Mesendoderm (in vitro differentiated cells): ENCODE measurements around the gene HOXB9.

ENCODE experiments used
- DNase-seq: peaks from one replicate; pipeline ENCODE4 v3.0.0; 2013
- H2AK5ac ChIP-seq: 2 replicates; pipeline ENCODE4 v1.6.1; 2013; ENCODE audit warnings: low read length, inconsistent platforms
- H2BK120ac ChIP-seq: 2 replicates; pipeline ENCODE4 v1.6.1; 2013; ENCODE audit warnings: low read depth, mild to moderate bottlenecking, low read length, moderate library complexity, mixed read lengths
- H2BK15ac ChIP-seq: replicated peaks from 2 replicates; pipeline ENCODE4 v1.6.1; 2013; ENCODE audit warnings: low read depth, mild to moderate bottlenecking, moderate library complexity
- H2BK5ac ChIP-seq: 2 replicates; pipeline ENCODE4 v1.6.1; 2013; ENCODE audit warnings: low read length, inconsistent platforms
- H3K18ac ChIP-seq: 2 replicates; pipeline ENCODE4 v1.6.1; 2013; ENCODE audit warnings: mild to moderate bottlenecking, low read length, mixed read lengths
- H3K23ac ChIP-seq: one replicate; pipeline ENCODE4 v1.6.1; 2013; ENCODE audit warnings: low read length
- H3K27ac ChIP-seq: 2 replicates; pipeline ENCODE4 v1.5.1; 2013; ENCODE audit warnings: low read depth, mild to moderate bottlenecking, inconsistent platforms, low read length, moderate library complexity
- H3K27me3 ChIP-seq: 2 replicates; pipeline ENCODE4 v1.6.1; 2013; ENCODE audit warnings: low read length, control low read depth, mild to moderate bottlenecking, inconsistent platforms; ENCODE audit not compliant: insufficient read depth, poor library complexity
- H3K36me3 ChIP-seq: 2 replicates; pipeline ENCODE4 v1.6.1; 2013; ENCODE audit warnings: low read length, inconsistent platforms; ENCODE audit not compliant: control insufficient read depth, insufficient read depth
- H3K4ac ChIP-seq: one replicate; pipeline ENCODE4 v1.6.1; 2013; ENCODE audit warnings: low read depth, mild to moderate bottlenecking, low read length, moderate library complexity
- H3K4me1 ChIP-seq: 2 replicates; pipeline ENCODE4 v1.6.1; 2013; ENCODE audit warnings: low read depth, low read length, inconsistent platforms; ENCODE audit not compliant: control insufficient read depth
- H3K4me2 ChIP-seq: 2 replicates; pipeline ENCODE4 v1.6.1; 2013; ENCODE audit warnings: low read length
- H3K4me3 ChIP-seq: 2 replicates; pipeline ENCODE4 v1.5.1; 2013; ENCODE audit warnings: mild to moderate bottlenecking, low read length
- H3K56ac ChIP-seq: one replicate; pipeline ENCODE4 v1.6.1; 2013; ENCODE audit warnings: low read length
- H3K79me1 ChIP-seq: 2 replicates; pipeline ENCODE4 v1.6.1; 2013; ENCODE audit warnings: low read length, inconsistent platforms
- H3K79me2 ChIP-seq: 2 replicates; pipeline ENCODE4 v1.6.1; 2013; ENCODE audit warnings: mild to moderate bottlenecking, low read length; ENCODE audit not compliant: control insufficient read depth, insufficient read depth
- H3K9ac ChIP-seq: 2 replicates; pipeline ENCODE4 v1.6.1; 2013; ENCODE audit warnings: low read length, inconsistent platforms
- H4K5ac ChIP-seq: one replicate; pipeline ENCODE4 v1.6.1; 2013; ENCODE audit warnings: low read length
- H4K8ac ChIP-seq: one replicate; pipeline ENCODE4 v1.6.1; 2013; ENCODE audit warnings: low read depth, mild to moderate bottlenecking, control low read depth, low read length, moderate library complexity
- WGBS: extraction: QIAGEN DNeasy Blood & Tissue Kit; methylation state at CpG from one replicate; pipeline ENCODE4 v1.1.7; 2013; ENCODE audit warnings: low lambda C conversion rate, missing lambda C conversion rate; ENCODE audit not compliant: insufficient coverage; ENCODE audit errors: extremely low coverage; 5-methylcytosine and 5-hydroxymethylcytosine counted together

HOXB9 gene

DNA sequence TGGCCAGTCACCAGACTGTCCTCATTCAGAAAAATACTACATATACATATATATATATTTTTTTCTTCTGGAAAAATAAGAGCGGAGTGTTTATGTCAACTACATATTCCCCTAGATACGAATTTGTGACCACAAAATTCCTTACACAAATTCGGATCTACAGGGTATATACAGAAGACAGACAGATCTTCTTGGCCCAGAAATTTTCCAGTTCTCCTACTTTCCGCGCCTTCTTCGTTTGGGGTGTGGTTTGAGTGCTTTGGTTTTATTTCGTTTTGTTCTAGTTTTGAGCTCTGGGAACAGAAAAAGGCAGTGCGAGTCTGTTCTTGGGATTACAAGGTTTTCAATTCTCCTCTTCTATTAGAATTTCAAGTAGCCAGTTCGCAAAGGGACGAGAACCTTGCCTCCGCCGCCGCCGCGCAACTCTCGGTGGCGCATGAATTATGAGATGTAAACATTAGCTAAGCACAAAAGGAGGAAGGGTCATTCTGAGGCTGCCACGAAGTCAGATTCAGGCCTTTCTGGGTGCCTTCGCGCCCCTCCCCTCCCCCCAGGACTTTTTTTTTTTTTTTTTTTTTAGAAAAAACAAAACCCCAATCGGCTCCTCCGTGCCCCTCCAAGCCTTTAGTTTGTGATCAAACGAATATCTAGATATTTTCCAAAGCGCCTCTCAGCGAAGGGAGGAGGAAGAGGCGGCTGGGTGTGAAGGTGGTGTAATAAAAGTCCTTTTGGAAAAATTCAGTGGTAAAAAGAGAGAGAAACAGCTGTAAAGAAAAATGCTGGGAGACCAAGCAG, 46.2 kb downstream of the HOXB9 start:
- no peak overlapping the region for H3K23ac ChIP-seq
- H3K4ac ChIP-seq, result no peak overlapping the region
- H3K56ac ChIP-seq, result no peak overlapping the region
- no peak overlapping the region for H2BK15ac ChIP-seq
- no peaks in the 10 kb centered on the region for H3K79me1 ChIP-seq
- no CpG with 5 or more reads among the region's 26 CpGs for WGBS
- no peak overlapping the region for H3K27ac ChIP-seq
- H3K79me2 ChIP-seq, result no peaks in the 10 kb centered on the region
- H2AK5ac ChIP-seq, result no peak overlapping the region
- no peak overlapping the region for H3K18ac ChIP-seq
- H4K5ac ChIP-seq, result no peak overlapping the region
- H3K27me3 ChIP-seq, result peaks cover 90% of the 10 kb centered on the region
- H4K8ac ChIP-seq, result no peak overlapping the region
- no peak overlapping the region for H2BK5ac ChIP-seq
- no peaks in the 10 kb centered on the region for H3K36me3 ChIP-seq
- DNase-seq, result no peak
- H3K9ac ChIP-seq, result no peak overlapping the region
- no peak overlapping the region for H3K4me2 ChIP-seq
- H3K4me3 ChIP-seq, result no peak overlapping the region
- peaks cover 1% of the 10 kb centered on the region for H3K4me1 ChIP-seq
- no peak overlapping the region for H2BK120ac ChIP-seq

DNA sequence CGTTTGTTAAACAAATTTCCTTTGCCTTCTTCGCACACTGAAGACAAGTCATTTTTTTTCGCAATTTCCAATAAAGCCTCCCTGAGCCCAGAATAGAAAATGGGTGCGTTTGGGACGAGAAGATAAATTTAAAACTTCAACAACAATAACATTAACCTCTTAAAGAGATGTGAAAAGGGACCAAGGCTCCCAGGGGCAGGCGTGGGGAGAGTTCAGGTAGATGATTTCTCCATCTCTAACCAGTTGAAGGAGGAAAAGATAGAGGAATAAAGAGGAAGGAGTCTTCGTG, 46.7 kb downstream of the HOXB9 start:
- no peak overlapping the region for H4K5ac ChIP-seq
- H3K27ac ChIP-seq, result no peak overlapping the region
- no peak overlapping the region for H3K23ac ChIP-seq
- H3K36me3 ChIP-seq, result no peaks in the 10 kb centered on the region
- no peak for DNase-seq
- H3K79me1 ChIP-seq, result no peaks in the 10 kb centered on the region
- H3K56ac ChIP-seq, result no peak overlapping the region
- H3K4me2 ChIP-seq, result no peak overlapping the region
- H2AK5ac ChIP-seq, result no peak overlapping the region
- no CpG with 5 or more reads among the region's 7 CpGs for WGBS
- no peak overlapping the region for H2BK5ac ChIP-seq
- no peak overlapping the region for H3K4me3 ChIP-seq
- no peak overlapping the region for H2BK120ac ChIP-seq
- no peaks in the 10 kb centered on the region for H3K79me2 ChIP-seq
- no peak overlapping the region for H2BK15ac ChIP-seq
- no peak overlapping the region for H3K4ac ChIP-seq
- no peak overlapping the region for H4K8ac ChIP-seq
- peaks cover 1% of the 10 kb centered on the region for H3K4me1 ChIP-seq
- no peak overlapping the region for H3K18ac ChIP-seq
- H3K9ac ChIP-seq, result no peak overlapping the region
- peaks cover 91% of the 10 kb centered on the region for H3K27me3 ChIP-seq

DNA sequence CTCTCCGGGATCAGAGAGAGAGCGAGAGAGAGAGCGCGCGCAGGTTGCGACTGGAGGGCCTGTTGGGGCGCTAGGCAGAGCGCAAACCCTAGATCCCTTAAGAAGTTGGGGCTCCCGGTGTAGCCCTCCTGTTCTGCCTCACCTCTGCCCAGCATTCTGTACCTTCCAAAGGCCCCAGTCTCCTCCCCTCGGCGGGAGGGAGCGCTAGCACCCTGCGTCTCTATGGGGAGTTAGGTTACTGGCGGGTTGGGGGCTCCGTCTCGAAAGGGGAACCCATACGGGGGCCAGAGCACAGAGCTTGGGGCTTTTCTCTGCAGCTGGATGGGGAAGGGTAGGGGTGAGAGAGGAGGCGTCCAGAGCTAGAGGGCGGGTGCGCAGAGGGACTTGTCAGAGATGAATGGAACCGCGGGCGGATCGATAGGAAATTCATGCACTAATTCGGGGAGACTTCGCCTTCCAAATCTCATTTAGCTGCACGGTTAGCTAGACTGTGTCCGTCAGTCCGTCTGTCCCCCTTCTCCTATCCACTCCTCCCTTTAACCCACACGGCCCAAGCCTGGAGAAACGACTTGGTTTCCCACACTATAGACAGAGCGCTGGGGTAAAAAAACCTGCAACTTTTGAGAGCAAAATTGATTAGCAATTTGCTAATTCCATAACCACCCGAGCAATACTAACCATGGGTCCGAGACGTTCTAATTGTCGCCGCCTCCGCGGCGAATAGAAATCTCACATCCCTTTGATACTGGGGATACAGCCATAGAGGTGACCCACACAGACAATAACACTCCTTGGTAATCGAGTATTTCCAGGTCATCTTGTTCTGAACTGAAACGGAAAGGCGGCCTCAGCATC, 47.3 kb downstream of the HOXB9 start:
- Histone ChIP-seq H4K5ac (no peak overlapping the region), H2BK5ac (no peak overlapping the region), H3K36me3 (no peaks in the 10 kb centered on the region), H3K27me3 (peaks cover 90% of the 10 kb centered on the region), H3K9ac (no peak overlapping the region), H3K4me3 (no peak overlapping the region), H2BK15ac (no peak overlapping the region), H3K56ac (no peak overlapping the region), H3K23ac (no peak overlapping the region), H3K4me2 (peak overlapping the region; percentile 59), H2AK5ac (no peak overlapping the region), H3K4ac (no peak overlapping the region), H4K8ac (no peak overlapping the region), H2BK120ac (no peak overlapping the region), H3K18ac (no peak overlapping the region), H3K79me2 (no peaks in the 10 kb centered on the region), H3K27ac (no peak overlapping the region), H3K79me1 (no peaks in the 10 kb centered on the region), H3K4me1 (peaks cover 1% of the 10 kb centered on the region)
- no peak for DNase-seq
- WGBS, result no CpG with 5 or more reads among the region's 43 CpGs

DNA sequence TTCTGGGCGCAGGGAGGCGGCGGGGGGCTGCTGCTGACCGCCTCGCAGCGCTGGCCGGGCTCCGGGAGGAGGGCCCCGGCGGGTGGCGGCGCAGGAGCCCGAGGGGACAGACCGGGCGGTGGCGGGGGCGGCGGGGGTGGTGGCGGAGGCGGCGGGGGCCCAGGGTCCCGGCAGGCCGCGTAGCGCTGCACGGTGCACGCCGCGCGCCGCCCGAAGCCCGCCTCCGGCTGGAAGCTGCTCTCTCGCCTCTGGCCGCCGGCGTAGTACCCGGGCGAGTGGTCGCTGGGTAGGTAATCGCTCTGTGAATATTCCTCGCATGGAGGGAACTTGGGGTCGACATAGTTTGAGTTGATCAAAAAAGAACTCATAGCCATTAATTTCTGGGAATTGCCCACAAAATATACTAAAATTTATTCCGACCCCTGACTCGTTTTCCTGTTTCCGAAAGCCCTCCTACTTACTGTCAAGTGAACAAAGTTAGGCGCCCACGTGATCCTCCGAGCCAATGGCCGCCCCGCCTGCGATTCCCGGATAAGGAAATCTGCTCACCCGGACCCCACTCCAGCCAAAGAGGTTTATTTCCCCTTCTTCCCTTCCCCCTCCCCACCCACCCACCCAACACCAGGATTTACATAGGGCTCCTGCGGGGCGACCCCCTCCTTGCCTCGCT, 48.1 kb downstream of the HOXB9 start, which contains the start of gene HOXB4:
HOXB4 (minus strand) TSS at position 405 of the 670 bp plus-strand sequence; CDS start at position 374, 31 bp downstream.
- Histone ChIP-seq H2BK5ac (no peak within 1 kb of the TSS), H2BK120ac (no peak within 1 kb of the TSS), H3K36me3 (no peaks in the 10 kb centered on the region), H2BK15ac (no peak within 1 kb of the TSS), H3K56ac (no peak within 1 kb of the TSS), H3K27ac (no peak within 1 kb of the TSS), H4K8ac (no peak within 1 kb of the TSS), H2AK5ac (no peak within 1 kb of the TSS), H3K9ac (no peak within 1 kb of the TSS), H3K79me1 (no peaks in the 10 kb centered on the region), H3K4me3 (no peak within 1 kb of the TSS), H3K23ac (no peak within 1 kb of the TSS), H3K4me2 (peak within 1 kb of the TSS; percentile 79), H3K4ac (no peak within 1 kb of the TSS), H3K27me3 (peaks cover 90% of the 10 kb centered on the region), H3K18ac (no peak within 1 kb of the TSS), H3K79me2 (no peaks in the 10 kb centered on the region), H4K5ac (no peak within 1 kb of the TSS), H3K4me1 (peaks cover 1% of the 10 kb centered on the region)
- DNase-seq, result peak; percentile 75
- no CpG with 5 or more reads among the region's 58 CpGs for WGBS

DNA sequence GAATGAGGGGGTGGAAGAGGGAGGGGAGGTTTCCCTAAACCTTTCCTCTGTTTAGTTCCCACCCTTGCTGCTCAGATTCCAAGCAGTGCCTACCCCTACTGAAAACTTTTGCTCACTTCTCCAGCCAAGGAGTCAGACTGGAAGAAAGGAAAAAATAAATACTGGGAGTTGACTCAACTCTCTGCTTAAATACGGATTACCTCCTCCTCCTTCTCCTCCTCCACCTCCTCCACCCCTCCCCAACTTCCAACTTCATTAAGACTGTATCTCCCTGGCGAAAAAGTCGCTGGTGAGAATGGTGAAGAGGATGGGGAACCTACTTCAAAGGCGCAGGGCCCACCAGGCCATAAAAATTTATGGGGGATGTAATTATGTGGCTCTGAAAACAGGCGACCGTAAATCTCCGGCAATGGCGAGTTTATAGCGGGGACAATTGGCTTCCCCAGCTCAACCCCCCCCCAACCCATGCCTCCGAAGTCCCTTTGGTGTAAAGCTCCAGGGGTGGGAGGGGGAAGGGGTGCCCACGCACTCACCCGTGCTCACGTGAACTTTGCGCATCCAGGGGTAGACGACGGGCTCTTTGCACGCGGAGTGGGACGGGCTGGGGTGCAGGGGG, 48.7 kb downstream of the HOXB9 start:
- H2AK5ac ChIP-seq, result no peak overlapping the region
- H2BK120ac ChIP-seq, result no peak overlapping the region
- no peak overlapping the region for H3K56ac ChIP-seq
- peaks cover 1% of the 10 kb centered on the region for H3K4me1 ChIP-seq
- no peak overlapping the region for H3K27ac ChIP-seq
- no peak overlapping the region for H3K23ac ChIP-seq
- no peak overlapping the region for H3K9ac ChIP-seq
- H3K4me3 ChIP-seq, result no peak overlapping the region
- H4K5ac ChIP-seq, result no peak overlapping the region
- H3K27me3 ChIP-seq, result peaks cover 90% of the 10 kb centered on the region
- H3K36me3 ChIP-seq, result no peaks in the 10 kb centered on the region
- H3K79me1 ChIP-seq, result no peaks in the 10 kb centered on the region
- no peak overlapping the region for H3K4ac ChIP-seq
- no peak overlapping the region for H3K4me2 ChIP-seq
- WGBS, result no CpG with 5 or more reads among the region's 19 CpGs
- no peak overlapping the region for H2BK5ac ChIP-seq
- no peak overlapping the region for H2BK15ac ChIP-seq
- DNase-seq, result no peak
- H3K79me2 ChIP-seq, result no peaks in the 10 kb centered on the region
- H3K18ac ChIP-seq, result no peak overlapping the region
- no peak overlapping the region for H4K8ac ChIP-seq
